GM12878 (cell line): ENCODE data around the gene SSH2. TPM values are rescaled to one million over a fixed set of nuclear protein-coding genes. Genes with fewer than 3 reads are reported as not detected.

ENCODE experiments used
- ATAC-seq: fragments of 200-7000 bp; cut with Tn5 transposase; 3 replicates; pipeline ENCODE4 v1.9.1; 2020; ENCODE audit warnings: mild to moderate bottlenecking, moderate library complexity
- BruUV-seq: library from RNA; stranded (reverse); fragments of 400-500 nt; replicated peaks from 2 replicates; lab custom pipeline; 2021; lab: Mats Ljungman, UMichigan
- CTCF ChIA-PET: fragments of 300-600 bp; sonication (Branson Sonifier 250); formaldehyde crosslinking; extraction: SDS; loops from one replicate; lab custom pipeline; 2021; ENCODE audit warnings: inconsistent platforms; lab: Yijun Ruan, JAX
- POLR2A ChIA-PET: fragments of 350-600 bp; formaldehyde crosslinking; extraction: SDS; loops from one replicate; lab custom pipeline; 2021; ENCODE audit warnings: inconsistent platforms; lab: Charles Lee
- RAD21 ChIA-PET: fragments of 300-600 bp; sonication (Branson Sonifier 250); formaldehyde crosslinking; loops from one replicate; lab custom pipeline; 2023; ENCODE audit warnings: antibody characterized with exemption; ENCODE audit not compliant: unreplicated experiment; lab: Charles Lee
- SMC1A ChIA-PET: fragments of 300-600 bp; sonication (Branson Sonifier 250); formaldehyde crosslinking; loops from one replicate; lab custom pipeline; 2023; ENCODE audit not compliant: unreplicated experiment, uncharacterized antibody; lab: Charles Lee
- DNase-seq: peaks from one replicate; pipeline ENCODE4 v3.0.0-alpha.2; 2011; ENCODE audit warnings: low read depth, low spot score
- FAIRE-seq: peaks from 3 replicates; lab custom pipeline; 2011; peaks lifted over from hg19 to GRCh38; lab: Jason Lieb, UNC
- H2AFZ ChIP-seq: 2 replicates; pipeline ENCODE4 v1.6.0; 2011; ENCODE audit warnings: low read depth, low read length, control low read depth; ENCODE audit not compliant: control insufficient read depth
- H3K27ac ChIP-seq: 2 replicates; pipeline ENCODE4 v1.5.1; 2011; ENCODE audit warnings: control low read depth; ENCODE audit not compliant: control insufficient read depth, insufficient read depth
- H3K27me3 ChIP-seq, 2 experiments: replicated peaks in 1 of 2; 2 replicates each; pipeline versions ENCODE4 v1.6.0 to v1.6.1; 2011; ENCODE audit warnings: low read length in 1 of 2; ENCODE audit not compliant: control insufficient read depth in 2 of 2, insufficient read depth in 2 of 2
- H3K36me3 ChIP-seq, 2 experiments: 2 replicates each; pipeline ENCODE4 v1.5.1; 2011; ENCODE audit warnings: low read length in 1 of 2; ENCODE audit not compliant: control insufficient read depth in 2 of 2, insufficient read depth in 2 of 2
- H3K4me1 ChIP-seq: 2 replicates; pipeline ENCODE4 v1.6.1; 2011; ENCODE audit warnings: mild to moderate bottlenecking, low read length, moderate library complexity, mixed read lengths; ENCODE audit not compliant: control insufficient read depth, insufficient read depth
- H3K4me2 ChIP-seq: 2 replicates; pipeline ENCODE4 v1.6.0; 2011; ENCODE audit warnings: control low read depth; ENCODE audit not compliant: control insufficient read depth, insufficient read depth
- H3K4me3 ChIP-seq: fragments of 200-600 bp; sonication (generic); 2 replicates; pipeline ENCODE4 v1.5.1; 2016
- H3K79me2 ChIP-seq: 2 replicates; pipeline ENCODE4 v1.6.0; 2011; ENCODE audit warnings: low read length; ENCODE audit not compliant: control insufficient read depth, insufficient read depth
- H3K9ac ChIP-seq: 2 replicates; pipeline ENCODE4 v1.8.0; 2011; ENCODE audit warnings: low read length, control low read depth, mixed read lengths; ENCODE audit not compliant: control insufficient read depth, insufficient read depth
- H3K9me3 ChIP-seq: replicated peaks from 3 replicates; pipeline ENCODE4 v1.5.1; 2011; ENCODE audit warnings: mild to moderate bottlenecking, low read length; ENCODE audit not compliant: control insufficient read depth, insufficient read depth
- H4K20me1 ChIP-seq: 2 replicates; pipeline ENCODE4 v1.6.0; 2011; ENCODE audit not compliant: control insufficient read depth, insufficient read depth
- BCL3 ChIP-seq: IDR thresholded peaks from 2 replicates; pipeline ENCODE4 v1.6.1; 2011; ENCODE audit warnings: borderline replicate concordance, low read depth, mild to moderate bottlenecking, moderate library complexity, low read length; ENCODE audit not compliant: insufficient read depth, poor library complexity, severe bottlenecking
- CREB1 ChIP-seq: IDR thresholded peaks from 2 replicates; pipeline ENCODE4 v1.6.1; 2012; ENCODE audit warnings: low read depth, mild to moderate bottlenecking, inconsistent platforms
- HSF1 ChIP-seq: fragments of 150-350 bp; IDR thresholded peaks from 2 replicates; pipeline ENCODE4 v1.6.1; 2014; ENCODE audit warnings: mild to moderate bottlenecking, low read depth, low read length
- MLLT1 ChIP-seq: fragments of 450-650 bp; IDR thresholded peaks from 2 replicates; pipeline ENCODE4 v1.6.1; 2016; ENCODE audit warnings: mild to moderate bottlenecking
- NFYA ChIP-seq: IDR thresholded peaks from 2 replicates; pipeline ENCODE4 v1.6.1; 2011; ENCODE audit warnings: low read depth, mild to moderate bottlenecking, low read length, improper control_type of control experiment, borderline replicate concordance
- NKRF ChIP-seq: fragments of 450-650 bp; conservative IDR thresholded peaks from 2 replicates; pipeline ENCODE4 v1.6.1; 2017; ENCODE audit warnings: mild to moderate bottlenecking, moderate library complexity
- PAX8 ChIP-seq: fragments of 450-650 bp; IDR thresholded peaks from 2 replicates; pipeline ENCODE4 v1.6.1; 2017; ENCODE audit warnings: mild to moderate bottlenecking, moderate library complexity
- REST ChIP-seq: IDR thresholded peaks from 2 replicates; pipeline ENCODE4 v1.6.1; 2012; ENCODE audit warnings: mild to moderate bottlenecking, low read depth, low read length
- SUZ12 ChIP-seq: fragments of 200-600 bp; sonication (generic); IDR thresholded peaks from one replicate; pipeline ENCODE4 v1.6.1; 2018; ENCODE audit warnings: antibody characterized with exemption, mild to moderate bottlenecking; ENCODE audit not compliant: unreplicated experiment
- TCF7 ChIP-seq: IDR thresholded peaks from 2 replicates; pipeline ENCODE4 v1.6.1; 2014; ENCODE audit warnings: antibody characterized with exemption, borderline replicate concordance
- WGBS: methylation state at CpG from one replicate; pipeline ENCODE4 v1.1.6; 2016; ENCODE audit warnings: low lambda C conversion rate; ENCODE audit not compliant: insufficient replicate concordance, insufficient coverage; ENCODE audit errors: missing lambda C conversion rate; 5-methylcytosine and 5-hydroxymethylcytosine counted together
- in situ Hi-C: fragments of 300-500 bp; cut with MboI; formaldehyde crosslinking; loops from 9 replicates; pipeline ENCODE4 v1.14.3; 2018; ENCODE audit warnings: mixed read lengths
- intact Hi-C: fragments of 100-400 bp; cut with micrococcal nuclease; formaldehyde crosslinking; loops from one replicate; pipeline ENCODE4 v1.14.2; 2022; ENCODE audit not compliant: unreplicated experiment
- polyA plus RNA-seq, 11 experiments: library from polyadenylated mRNA; depleted of rRNA in 4 of 11; unstranded in 6 of 11; stranded (reverse) in 5 of 11; fragments of >200 nt; fragmentation: Nextera tagmentation in 4 of 11; fragmentation: Illumina TruSeq in 1 of 11; extraction: Ambion mirVana in 4 of 11; extraction: Trizol in 1 of 11; gene quantifications; 1 replicate in 1 of 11; 2 replicates in 10 of 11; pipeline versions ENCODE4 v1.2.1 to v1.2.3, GENCODE V29; 2011 to 2016; ENCODE audit warnings: inconsistent platforms in 2 of 11, missing spikeins in 2 of 11, low read depth in 1 of 11
- total RNA-seq, 4 experiments: library from RNA; depleted of rRNA in 3 of 4; stranded (reverse); fragments of >200 nt in 3 of 4; fragmentation: Illumina TruSeq in 1 of 4; extraction: Trizol in 1 of 4; gene quantifications; 2 replicates each; pipeline versions ENCODE4 v1.2.1 to v1.2.3, GENCODE V29; 2013 to 2021

Gene SSH2
- total and polyA plus RNA-seq, 10 of the 15 experiments (the other 5 are each of a cell fraction or from before 2014, with no cell fraction given), result 9.3 to 65.9 (median 34.0) TPM

- TF ChIP-seq SUZ12, result no peak
Observed at GRCh38 chr17:29747660-29748059, 182.4 kb downstream of the SSH2 start (continued).

- CTCF ChIA-PET, result interaction anchor here (1.5 to 3.1 kb wide), 3 partner anchors 11 to 66 kb away, joined by 4 to 12 read pairs (median 5); no protein-coding TSS in a partner anchor
- intact Hi-C loops, result no loop called here
- H4K20me1 ChIP-seq, result no peaks in the 10 kb centered on the region
- no peak for TF ChIP-seq PAX8
- TF ChIP-seq HSF1, result no peak
- no peak for TF ChIP-seq CREB1
- no peak for TF ChIP-seq REST
- TF ChIP-seq BCL3, result no peak
- TF ChIP-seq NKRF, result no peak
- no peak for TF ChIP-seq NFYA
- no peak for TF ChIP-seq TCF7
- no peak for TF ChIP-seq MLLT1
Observed at GRCh38 chr17:29746669-29747068, 183.4 kb downstream of the SSH2 start.

More at GRCh38 chr17:29746669-29747068, 183.4 kb downstream of the SSH2 start:
- DNase-seq (no peak), ATAC-seq (no peak), FAIRE-seq (no peak)
- RAD21 ChIA-PET, result interaction anchor here (0.8 to 7.5 kb wide), 7 partner anchors 10 to 107 kb away, joined by 3 to 28 read pairs (median 4); no protein-coding TSS in a partner anchor
- Histone ChIP-seq H3K36me3 (peaks cover 0 to 3% of the 10 kb centered on the region in 2 experiments; a peak in 1 of 4 replicates), H3K4me3 (no peak overlapping the region), H2AFZ (no peak overlapping the region), H3K4me2 (no peak overlapping the region), H3K4me1 (peaks cover 9% of the 10 kb centered on the region), H3K27me3 (no peaks in the 10 kb centered on the region), H3K9ac (no peak overlapping the region), H3K9me3 (no peaks in the 10 kb centered on the region), H3K27ac (no peak overlapping the region), H3K79me2 (peaks cover 76% of the 10 kb centered on the region)
- POLR2A ChIA-PET, result interaction anchor here (1.0 to 2.6 kb wide), 5 partner anchors 14 to 41 kb away, joined by 4 to 9 read pairs (median 5); no protein-coding TSS in a partner anchor
- in situ Hi-C loops, result no loop called here
- SMC1A ChIA-PET, result interaction anchor here (1.0 to 4.4 kb wide), 15 partner anchors 9 to 119 kb away, joined by 3 to 25 read pairs (median 5); no protein-coding TSS in a partner anchor
- no TSS peak for BruUV-seq
- WGBS, result 100% methylated on average over 4 of the region's 4 CpGs
